Retinal pigment epithelial cell (primary cell): ENCODE measurements around the gene ARAP1.

Experiments
- DNase-seq: peaks from one replicate; pipeline ENCODE4 v3.0.0-alpha.2; 2010; ENCODE audit warnings: low read depth
- H3K4me3 ChIP-seq: 2 replicates; pipeline ENCODE4 v1.5.1; 2011; ENCODE audit warnings: mild to moderate bottlenecking, low read length, control low read depth, moderate library complexity
- CTCF ChIP-seq: conservative IDR thresholded peaks from 2 replicates; pipeline ENCODE4 v1.5.1; 2011; ENCODE audit warnings: low read depth, low read length, control low read depth, inconsistent platforms

The ARAP1 gene

GRCh38 chr11:72735495-72736027 lies 16.6 kb downstream of the ARAP1 start:
- no peak for TF ChIP-seq CTCF
- DNase-seq, result no peak
- H3K4me3 ChIP-seq, result no peak overlapping the region

- H3K4me3 ChIP-seq, result no peak overlapping the region
- no peak for DNase-seq
- no peak for TF ChIP-seq CTCF
Observed at GRCh38 chr11:72732329-72732728, 19.9 kb downstream of the ARAP1 start.

GRCh38 chr11:72730737-72731136 lies 21.5 kb downstream of the ARAP1 start:
- no peak for TF ChIP-seq CTCF
- no peak overlapping the region for H3K4me3 ChIP-seq

DNA sequence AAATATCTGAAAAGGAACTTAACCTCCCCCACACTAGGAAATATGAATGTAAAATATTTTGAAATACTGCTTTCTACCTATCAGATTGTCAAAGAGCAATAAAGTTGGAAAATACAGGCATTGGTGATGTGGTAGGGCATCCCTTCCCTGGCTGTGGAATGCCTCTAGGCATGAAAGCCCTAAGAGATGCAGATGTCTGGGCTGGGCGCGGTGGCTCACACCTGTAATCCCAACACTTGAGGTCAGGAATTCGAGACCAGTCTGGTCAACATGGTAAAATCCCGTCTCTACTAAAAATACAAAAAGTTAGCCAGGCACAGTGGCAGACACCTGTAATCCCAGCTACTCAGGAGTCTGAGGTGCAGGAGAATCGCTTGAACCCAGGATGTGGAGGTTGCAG lies 22.0 kb downstream of the ARAP1 start:
- H3K4me3 ChIP-seq, result no peak overlapping the region
- DNase-seq, result no peak
- TF ChIP-seq CTCF, result no peak

More at GRCh38 chr11:72730737-72731136, 21.5 kb downstream of the ARAP1 start:
- DNase-seq, result no peak

GRCh38 chr11:72727521-72727920 lies 24.7 kb downstream of the ARAP1 start:
- no peak for TF ChIP-seq CTCF

GRCh38 chr11:72726266-72727220 lies 25.7 kb downstream of the ARAP1 start:
- DNase-seq, result no peak
- no peak overlapping the region for H3K4me3 ChIP-seq
- TF ChIP-seq CTCF, result no peak

More at GRCh38 chr11:72727521-72727920, 24.7 kb downstream of the ARAP1 start:
- no peak for DNase-seq
- no peak overlapping the region for H3K4me3 ChIP-seq

- no peak for DNase-seq
- H3K4me3 ChIP-seq, result no peak overlapping the region
- no peak for TF ChIP-seq CTCF
Observed at GRCh38 chr11:72725724-72726028, 26.5 kb downstream of the ARAP1 start.
